ENCODE measurements around the gene DDX10. TPM values are rescaled to one million over a fixed set of nuclear protein-coding genes. Genes with fewer than 3 reads are reported as not detected.

The DDX10 gene
- total RNA-seq, 1 donor from 2014 or later, result 32.2 TPM

DNA sequence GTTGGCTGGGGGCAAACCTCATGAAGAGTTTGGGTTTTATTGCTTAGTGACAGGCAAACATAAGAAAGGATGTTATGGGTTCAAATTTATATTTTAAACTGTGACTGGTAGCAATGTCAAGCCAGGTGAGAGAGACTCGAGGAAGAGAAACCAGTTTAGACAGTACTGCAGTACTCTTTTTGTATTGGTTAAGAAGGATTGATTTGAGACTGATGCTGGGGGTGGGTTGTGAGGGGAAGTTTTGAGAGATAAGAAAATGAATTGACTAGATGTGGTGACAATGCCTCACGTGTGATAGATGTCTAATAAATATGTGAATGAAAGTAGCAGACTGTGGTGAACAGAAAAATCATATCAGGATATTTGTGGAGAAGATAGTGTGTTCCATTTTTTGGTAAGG, 142.4 kb downstream of the DDX10 start:
- Histone ChIP-seq H3K9me3 (ENCODE audit: insufficient read depth, low read depth, low read length) (no peaks in the 10 kb centered on the region), H3K79me2 (ENCODE audit: insufficient read depth, low read length) (peaks cover 11% of the 10 kb centered on the region), H3K4me3 (ENCODE audit: insufficient read depth, low read depth, low read length) (no peak overlapping the region), H3K9ac (ENCODE audit: low read length) (no peak overlapping the region), H4K20me1 (ENCODE audit: insufficient read depth, low read length) (no peaks in the 10 kb centered on the region), H3K36me3 (ENCODE audit: insufficient read depth, low read length) (no peaks in the 10 kb centered on the region), H3K27me3 (ENCODE audit: insufficient read depth, low read length) (no peaks in the 10 kb centered on the region), H3K4me1 (ENCODE audit: insufficient read depth, low read length) (peaks cover 9% of the 10 kb centered on the region), H3K4me2 (ENCODE audit: low read length) (no peak overlapping the region), H3K27ac (ENCODE audit: low read depth, low read length) (no peak overlapping the region), H2AFZ (ENCODE audit: low read depth, low read length) (no peak overlapping the region)
- FAIRE-seq, result no peak
- TF ChIP-seq EZH2 (IDR thresholded peaks at IDR 0.05; ENCODE audit: insufficient read depth, low read length), result no peak
- Mint-ChIP-seq H3K4me3 (ENCODE audit: unreplicated experiment) (no peak overlapping the region), H3K36me3 (ENCODE audit: low read depth, unreplicated experiment) (no peaks in the 10 kb centered on the region), H3K4me1 (ENCODE audit: low read depth, unreplicated experiment) (peaks cover 8% of the 10 kb centered on the region), H3K27ac (ENCODE audit: unreplicated experiment) (no peak overlapping the region), H3K9me3 (ENCODE audit: unreplicated experiment) (no peaks in the 10 kb centered on the region), H3K27me3 (ENCODE audit: low read depth, unreplicated experiment) (no peaks in the 10 kb centered on the region)
- DNase-seq (ENCODE audit: low read depth), result no peak

DNA sequence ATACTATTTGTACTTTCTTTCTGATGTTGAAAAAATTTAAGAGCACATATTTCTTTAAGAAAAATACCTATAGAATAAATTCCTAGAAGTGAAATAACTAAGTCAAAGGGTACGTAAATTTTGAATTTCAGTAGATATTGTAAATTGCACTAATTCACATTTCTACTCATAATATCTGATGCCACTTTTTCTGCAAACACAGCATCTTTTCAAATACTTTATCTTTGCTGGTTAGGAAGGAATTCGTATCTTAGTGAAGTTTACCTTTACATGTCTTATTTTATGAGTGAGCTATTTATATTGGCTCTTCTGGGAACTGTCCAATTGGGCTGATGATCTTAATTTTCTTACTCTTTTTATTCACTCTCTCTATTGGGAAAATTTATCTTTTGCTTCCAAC, 148.2 kb downstream of the DDX10 start:
- Mint-ChIP-seq H3K36me3 (ENCODE audit: low read depth, unreplicated experiment) (peaks cover 2% of the 10 kb centered on the region), H3K27ac (ENCODE audit: unreplicated experiment) (no peak overlapping the region), H3K4me1 (ENCODE audit: low read depth, unreplicated experiment) (peaks cover 3% of the 10 kb centered on the region), H3K27me3 (ENCODE audit: low read depth, unreplicated experiment) (no peaks in the 10 kb centered on the region), H3K9me3 (ENCODE audit: unreplicated experiment) (no peaks in the 10 kb centered on the region), H3K4me3 (ENCODE audit: unreplicated experiment) (no peak overlapping the region)
- DNase-seq (ENCODE audit: low read depth) (no peak), FAIRE-seq (no peak)
- H3K36me3 ChIP-seq (ENCODE audit: insufficient read depth, low read length), result no peaks in the 10 kb centered on the region
- H3K9me3 ChIP-seq (ENCODE audit: insufficient read depth, low read depth, low read length), result no peaks in the 10 kb centered on the region
- H3K79me2 ChIP-seq (ENCODE audit: insufficient read depth, low read length), result peaks cover 2% of the 10 kb centered on the region
- TF ChIP-seq, protein P1, sequence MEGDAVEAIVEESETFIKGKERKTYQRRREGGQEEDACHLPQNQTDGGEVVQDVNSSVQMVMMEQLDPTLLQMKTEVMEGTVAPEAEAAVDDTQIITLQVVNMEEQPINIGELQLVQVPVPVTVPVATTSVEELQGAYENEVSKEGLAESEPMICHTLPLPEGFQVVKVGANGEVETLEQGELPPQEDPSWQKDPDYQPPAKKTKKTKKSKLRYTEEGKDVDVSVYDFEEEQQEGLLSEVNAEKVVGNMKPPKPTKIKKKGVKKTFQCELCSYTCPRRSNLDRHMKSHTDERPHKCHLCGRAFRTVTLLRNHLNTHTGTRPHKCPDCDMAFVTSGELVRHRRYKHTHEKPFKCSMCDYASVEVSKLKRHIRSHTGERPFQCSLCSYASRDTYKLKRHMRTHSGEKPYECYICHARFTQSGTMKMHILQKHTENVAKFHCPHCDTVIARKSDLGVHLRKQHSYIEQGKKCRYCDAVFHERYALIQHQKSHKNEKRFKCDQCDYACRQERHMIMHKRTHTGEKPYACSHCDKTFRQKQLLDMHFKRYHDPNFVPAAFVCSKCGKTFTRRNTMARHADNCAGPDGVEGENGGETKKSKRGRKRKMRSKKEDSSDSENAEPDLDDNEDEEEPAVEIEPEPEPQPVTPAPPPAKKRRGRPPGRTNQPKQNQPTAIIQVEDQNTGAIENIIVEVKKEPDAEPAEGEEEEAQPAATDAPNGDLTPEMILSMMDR (IDR thresholded peaks at IDR 0.05; ENCODE audit: insufficient read depth, low read depth, low read length), result no peak
- no peak for TF ChIP-seq EZH2 (IDR thresholded peaks at IDR 0.05; ENCODE audit: insufficient read depth, low read length)
- H3K4me2 ChIP-seq (ENCODE audit: low read length), result no peak overlapping the region
- H3K27ac ChIP-seq (ENCODE audit: low read depth, low read length), result no peak overlapping the region
- no peaks in the 10 kb centered on the region for H4K20me1 ChIP-seq (ENCODE audit: insufficient read depth, low read length)
- H3K4me3 ChIP-seq (ENCODE audit: insufficient read depth, low read depth, low read length), result no peak overlapping the region
- no peaks in the 10 kb centered on the region for H3K27me3 ChIP-seq (ENCODE audit: insufficient read depth, low read length)
- H3K4me1 ChIP-seq (ENCODE audit: insufficient read depth, low read length), result no peaks in the 10 kb centered on the region
- H3K9ac ChIP-seq (ENCODE audit: low read length), result no peak overlapping the region
- no peak overlapping the region for H2AFZ ChIP-seq (ENCODE audit: low read depth, low read length)

DNA sequence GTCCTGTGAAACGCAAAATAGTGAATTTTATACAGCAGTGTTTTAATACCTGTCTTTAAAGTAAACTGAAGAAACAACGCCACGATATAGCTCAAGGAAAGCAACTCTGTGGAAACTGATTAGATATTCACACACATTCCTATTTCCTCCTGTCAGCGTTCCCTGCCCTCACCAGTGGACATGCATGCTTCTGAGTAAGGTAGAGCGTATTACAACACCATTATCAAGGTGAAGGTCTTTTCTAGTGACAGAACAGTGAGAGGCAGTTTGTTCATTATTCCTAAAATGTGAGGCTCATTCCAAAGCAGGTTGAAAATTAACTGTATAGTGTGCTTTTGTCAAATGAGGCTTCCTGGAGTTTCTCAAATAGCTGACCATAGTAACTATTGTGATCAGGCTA, 153.1 kb downstream of the DDX10 start:
- TF ChIP-seq, protein P1 (IDR thresholded peaks at IDR 0.05; ENCODE audit: insufficient read depth, low read depth, low read length), result no peak
- no peak for TF ChIP-seq EZH2 (IDR thresholded peaks at IDR 0.05; ENCODE audit: insufficient read depth, low read length)
- no peak overlapping the region for H2AFZ ChIP-seq (ENCODE audit: low read depth, low read length)
- H3K27me3 ChIP-seq (ENCODE audit: insufficient read depth, low read length), result no peaks in the 10 kb centered on the region
- DNase-seq (ENCODE audit: low read depth) (no peak), FAIRE-seq (peak; percentile 37)
- Mint-ChIP-seq H3K27me3 (ENCODE audit: low read depth, unreplicated experiment) (no peaks in the 10 kb centered on the region), H3K27ac (ENCODE audit: unreplicated experiment) (no peak overlapping the region), H3K36me3 (ENCODE audit: low read depth, unreplicated experiment) (peaks cover 2% of the 10 kb centered on the region), H3K9me3 (ENCODE audit: unreplicated experiment) (no peaks in the 10 kb centered on the region), H3K4me1 (ENCODE audit: low read depth, unreplicated experiment) (peaks cover 3% of the 10 kb centered on the region), H3K4me3 (ENCODE audit: unreplicated experiment) (no peak overlapping the region)
- no peak overlapping the region for H3K9ac ChIP-seq (ENCODE audit: low read length)
- H3K79me2 ChIP-seq (ENCODE audit: insufficient read depth, low read length), result peaks cover 2% of the 10 kb centered on the region
- H3K36me3 ChIP-seq (ENCODE audit: insufficient read depth, low read length), result no peaks in the 10 kb centered on the region
- H3K9me3 ChIP-seq (ENCODE audit: insufficient read depth, low read depth, low read length), result no peaks in the 10 kb centered on the region
- H3K4me1 ChIP-seq (ENCODE audit: insufficient read depth, low read length), result no peaks in the 10 kb centered on the region
- no peak overlapping the region for H3K4me2 ChIP-seq (ENCODE audit: low read length)
- H4K20me1 ChIP-seq (ENCODE audit: insufficient read depth, low read length), result no peaks in the 10 kb centered on the region
- H3K4me3 ChIP-seq (ENCODE audit: insufficient read depth, low read depth, low read length), result no peak overlapping the region
- no peak overlapping the region for H3K27ac ChIP-seq (ENCODE audit: low read depth, low read length)
